ENCODE measurements around the gene CDC27.
"Not testable (repeated sequence)": the region's sequence is repeated elsewhere in the genome, so short reads cannot be mapped to it uniquely, and the experiment has no call there.

CDC27 gene

GRCh38 chr17:47193931-47194511 is 4.9 kb upstream of the CDC27 start:
- no peak for DNase-seq (ENCODE audit: extremely low read depth in 1 of 2, low read depth in 1 of 2)

- DNase-seq (ENCODE audit: extremely low read depth in 1 of 2, low read depth in 1 of 2): no peak
These were observed 3.5 kb upstream of the CDC27 start for GRCh38 chr17:47192554-47192953.

- DNase-seq (ENCODE audit: extremely low read depth in 1 of 2, low read depth in 1 of 2): no peak
These were observed 1.7 kb upstream of the CDC27 start for GRCh38 chr17:47190770-47191169.

GRCh38 chr17:47190243-47190642 is 1.1 kb upstream of the CDC27 start:
- no peak for DNase-seq (ENCODE audit: extremely low read depth in 1 of 2, low read depth in 1 of 2)

- no peak for DNase-seq (ENCODE audit: extremely low read depth in 1 of 2, low read depth in 1 of 2)
These were observed 690 bp upstream of the CDC27 start for GRCh38 chr17:47189732-47190237.

GRCh38 chr17:47188271-47188875 is 722 bp downstream of the CDC27 start:
- DNase-seq (ENCODE audit: extremely low read depth in 1 of 2, low read depth in 1 of 2): no peak

GRCh38 chr17:47184681-47185080 is 4.4 kb downstream of the CDC27 start:
- no peak for DNase-seq (ENCODE audit: extremely low read depth in 1 of 2, low read depth in 1 of 2)

GRCh38 chr17:47180988-47181387 is 8.1 kb downstream of the CDC27 start:
- not testable (repeated sequence) for DNase-seq (ENCODE audit: extremely low read depth in 1 of 2, low read depth in 1 of 2)

- no peak for DNase-seq (ENCODE audit: extremely low read depth in 1 of 2, low read depth in 1 of 2)
These were observed 8.8 kb downstream of the CDC27 start for GRCh38 chr17:47180337-47180736.

GRCh38 chr17:47179141-47179540 is 10.0 kb downstream of the CDC27 start:
- DNase-seq (ENCODE audit: extremely low read depth in 1 of 2, low read depth in 1 of 2): no peak

GRCh38 chr17:47177261-47177660 is 11.8 kb downstream of the CDC27 start:
- DNase-seq (ENCODE audit: extremely low read depth in 1 of 2, low read depth in 1 of 2): no peak

GRCh38 chr17:47176389-47176826 is 12.7 kb downstream of the CDC27 start:
- no peak for DNase-seq (ENCODE audit: extremely low read depth in 1 of 2, low read depth in 1 of 2)

GRCh38 chr17:47174823-47175222 is 14.3 kb downstream of the CDC27 start:
- DNase-seq (ENCODE audit: extremely low read depth in 1 of 2, low read depth in 1 of 2): not testable (repeated sequence)

- DNase-seq (ENCODE audit: extremely low read depth in 1 of 2, low read depth in 1 of 2): no peak
These were observed 16.2 kb downstream of the CDC27 start for GRCh38 chr17:47172696-47173565.

- no peak for DNase-seq (ENCODE audit: extremely low read depth in 1 of 2, low read depth in 1 of 2)
These were observed 18.4 kb downstream of the CDC27 start for GRCh38 chr17:47170710-47171109.

GRCh38 chr17:47168896-47169295 is 20.2 kb downstream of the CDC27 start:
- DNase-seq (ENCODE audit: extremely low read depth in 1 of 2, low read depth in 1 of 2): not testable (repeated sequence)

- DNase-seq (ENCODE audit: extremely low read depth in 1 of 2, low read depth in 1 of 2): not testable (repeated sequence)
These were observed 22.2 kb downstream of the CDC27 start for GRCh38 chr17:47166854-47167253.

GRCh38 chr17:47165137-47165536 is 24.0 kb downstream of the CDC27 start:
- no peak for DNase-seq (ENCODE audit: extremely low read depth in 1 of 2, low read depth in 1 of 2)

- no peak for DNase-seq (ENCODE audit: extremely low read depth in 1 of 2, low read depth in 1 of 2)
These were observed 24.8 kb downstream of the CDC27 start for GRCh38 chr17:47164263-47164662.

- DNase-seq (ENCODE audit: extremely low read depth in 1 of 2, low read depth in 1 of 2): no peak
These were observed 27.0 kb downstream of the CDC27 start for GRCh38 chr17:47162013-47162622.

GRCh38 chr17:47159315-47159714 is 29.8 kb downstream of the CDC27 start:
- DNase-seq (ENCODE audit: extremely low read depth in 1 of 2, low read depth in 1 of 2): no peak
